HG02798 (cell line): Measurements from ENCODE around the gene ABCA1.
A peak's percentile ranks its signal among the peaks of the same experiment; 100 is the strongest.
"Not testable (repeated sequence)": the region's sequence is repeated elsewhere in the genome, so short reads cannot be mapped to it uniquely, and the experiment has no call there.

Experiments
- ATAC-seq: cut with Tn5 transposase; IDR thresholded peaks from one replicate; pipeline ENCODE4 v1.9.1; 2021; ENCODE audit warnings: mild to moderate bottlenecking; ENCODE audit not compliant: unreplicated experiment, poor library complexity

Gene ABCA1

DNA sequence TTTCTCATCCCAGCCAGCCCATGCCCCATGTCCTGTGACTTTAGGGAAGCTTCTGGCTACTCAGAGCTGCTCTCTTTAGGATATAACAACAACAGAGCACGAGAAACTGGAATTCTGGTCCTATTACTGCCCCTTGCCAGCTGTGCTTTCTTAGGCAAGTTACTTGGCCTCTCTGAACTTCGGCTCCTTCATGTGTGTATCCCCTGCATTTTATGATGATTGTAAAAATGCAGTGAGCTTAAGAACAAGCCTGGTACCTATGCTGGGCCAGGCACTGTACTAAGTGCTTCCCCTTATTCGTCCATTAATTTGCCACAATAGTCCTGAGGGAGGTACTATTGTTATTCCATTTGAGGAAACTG lies 54.5 kb downstream of the ABCA1 start:
- no peak for ATAC-seq

DNA sequence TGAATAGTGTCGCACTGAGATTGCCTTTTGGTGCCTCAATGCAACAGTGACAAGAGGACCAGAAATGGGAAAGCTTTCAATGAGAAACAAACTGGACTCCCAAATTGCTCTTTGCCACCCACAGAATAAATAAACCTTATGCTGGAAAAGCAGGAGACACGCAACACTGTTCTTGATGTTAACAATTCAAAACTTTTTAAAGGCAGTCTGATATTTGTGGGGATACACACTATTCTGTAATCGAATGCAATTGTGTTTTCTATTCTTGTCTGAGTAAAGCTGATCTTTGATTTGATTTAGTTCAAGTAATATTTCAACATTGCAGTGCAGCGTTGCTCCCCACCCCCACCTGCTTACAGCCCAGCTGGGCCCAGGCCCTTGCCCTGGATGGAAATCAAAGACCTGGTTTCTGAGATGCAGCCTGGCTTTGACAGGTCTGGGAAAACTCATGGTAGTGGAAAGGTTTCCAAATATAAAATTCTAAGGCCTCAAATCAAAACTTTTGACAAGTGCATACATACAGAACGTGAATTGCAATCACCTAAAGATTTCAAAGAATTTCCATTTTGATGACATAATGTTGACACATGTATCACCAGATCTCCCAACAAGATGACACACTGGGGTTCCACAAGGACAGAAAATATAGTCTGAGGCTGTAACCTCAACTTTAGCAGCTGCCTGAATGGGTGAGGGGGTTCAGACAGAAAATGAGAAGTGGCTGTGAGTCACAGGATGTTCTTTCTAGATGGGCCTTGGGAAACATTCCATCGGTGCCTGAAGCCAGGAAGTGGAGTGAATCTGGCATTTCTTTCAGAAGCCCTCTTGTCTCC lies 55.1 kb downstream of the ABCA1 start:
- no peak for ATAC-seq

DNA sequence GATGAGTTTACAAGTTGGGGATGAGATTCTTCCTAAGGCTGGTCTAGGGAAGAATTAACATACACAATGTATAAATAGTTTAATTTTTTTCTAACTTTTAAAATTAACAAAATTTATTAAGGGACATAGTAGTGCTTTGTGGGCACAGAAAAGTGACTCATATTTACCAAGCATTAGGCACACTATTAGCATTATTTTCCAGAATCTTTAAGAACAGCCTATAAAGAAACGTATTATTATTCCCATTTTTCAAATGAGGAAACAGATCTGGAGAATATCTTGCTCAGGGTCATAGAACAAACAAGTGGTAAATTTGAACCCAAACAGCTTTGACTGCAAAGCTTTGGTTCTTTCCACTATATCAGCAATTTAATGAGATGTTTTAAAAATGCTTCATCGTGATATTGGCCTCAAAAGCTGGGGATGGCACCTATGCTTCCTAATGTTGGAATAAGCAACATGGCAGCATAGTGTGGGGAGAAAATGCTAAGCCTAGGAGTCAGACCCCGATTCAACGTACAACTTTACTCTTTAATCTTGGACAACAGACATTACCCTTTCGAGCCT lies 55.9 kb downstream of the ABCA1 start:
- ATAC-seq: no peak

DNA sequence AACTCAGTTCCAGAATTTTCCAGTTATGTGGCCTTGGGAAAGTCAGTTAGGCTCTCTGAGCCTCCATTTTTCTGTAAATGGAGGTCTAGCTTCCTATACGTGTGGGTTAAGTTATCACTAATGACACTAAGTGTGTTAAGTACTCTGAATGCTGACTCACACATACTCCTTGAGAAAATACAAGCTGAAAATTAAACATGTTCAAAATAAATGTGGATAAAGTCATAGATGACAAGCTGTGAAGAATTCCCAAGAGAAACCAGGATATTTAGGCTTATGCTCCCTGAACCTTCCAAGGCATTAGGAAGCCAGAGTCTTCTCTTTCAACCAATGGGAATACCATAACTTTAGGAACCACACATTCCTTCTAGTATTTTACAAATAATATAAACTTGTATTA lies 58.1 kb downstream of the ABCA1 start:
- ATAC-seq: no peak

DNA sequence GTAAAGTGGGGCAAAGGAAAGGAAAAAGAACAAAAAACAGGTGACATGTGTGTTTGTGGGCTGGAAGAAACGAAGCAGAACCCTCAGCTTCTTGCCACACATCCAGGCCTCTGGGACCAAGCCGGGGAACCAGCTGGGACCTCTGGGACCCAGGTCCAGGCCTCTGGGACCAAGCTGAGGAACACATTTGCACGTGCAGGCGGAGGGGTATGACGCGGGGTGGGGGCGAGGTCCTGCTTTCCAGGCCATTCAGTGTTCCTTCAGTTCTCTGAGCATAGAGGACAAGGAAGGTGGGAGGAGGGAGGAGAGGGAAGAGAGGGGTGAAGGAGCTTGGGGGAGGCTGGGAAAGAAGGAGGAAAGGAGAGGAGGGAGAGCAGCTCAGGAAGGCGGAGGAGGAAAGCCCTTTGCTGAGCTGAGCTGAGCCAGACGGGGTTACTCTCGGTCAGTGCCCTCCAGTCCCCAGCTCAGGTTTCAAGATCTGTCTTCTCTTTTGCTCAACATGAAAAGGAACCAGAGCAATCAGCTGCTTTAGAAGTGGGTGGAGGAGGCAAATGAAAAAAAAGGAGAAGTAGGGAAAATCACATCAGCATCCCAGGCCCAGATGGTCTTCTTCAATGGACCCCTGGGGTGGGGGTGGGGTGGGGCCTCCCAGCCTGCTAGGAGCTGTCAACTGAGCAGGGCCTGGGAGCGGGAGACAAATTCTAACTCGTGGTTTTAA lies 59.1 kb downstream of the ABCA1 start:
- ATAC-seq: peak; percentile 88

DNA sequence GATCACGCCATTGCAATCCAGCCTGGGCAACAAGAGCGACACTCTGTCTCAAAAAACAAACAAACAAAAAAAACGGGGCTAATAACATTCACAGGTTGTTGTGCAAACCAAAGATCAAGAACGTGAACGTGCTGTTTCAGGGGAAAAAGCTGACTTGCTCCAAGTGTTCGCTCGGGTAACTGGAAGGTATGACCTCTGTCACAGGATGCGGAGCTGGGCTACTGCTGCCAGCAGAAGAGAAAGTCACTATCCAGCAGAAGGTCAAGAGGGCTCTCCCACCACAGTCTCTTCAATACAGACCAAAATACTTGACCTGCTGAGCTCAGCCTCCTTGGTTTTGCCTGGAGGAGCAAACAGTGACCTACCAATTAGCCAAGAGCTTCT lies 59.7 kb downstream of the ABCA1 start:
- no peak for ATAC-seq

DNA sequence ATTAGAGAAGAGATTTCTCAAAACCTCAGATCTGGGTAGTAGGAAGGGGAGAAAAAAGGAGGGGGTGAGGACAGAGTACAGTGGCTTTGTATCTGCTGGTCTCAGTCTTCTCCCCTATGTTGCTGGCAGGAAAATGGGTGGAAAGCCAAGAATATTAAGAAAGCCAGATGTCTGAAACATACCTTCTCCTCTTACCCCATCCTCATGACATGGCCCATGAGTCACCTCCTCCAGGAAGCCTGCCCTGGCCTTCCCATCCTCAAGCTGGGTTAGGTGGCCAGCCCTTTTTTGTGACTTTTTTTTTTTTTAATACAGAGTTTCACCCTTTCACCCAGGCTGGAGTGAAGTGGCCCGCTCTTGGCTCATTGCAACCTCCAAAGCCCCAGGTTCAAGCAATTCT lies 61.8 kb downstream of the ABCA1 start:
- no peak for ATAC-seq

DNA sequence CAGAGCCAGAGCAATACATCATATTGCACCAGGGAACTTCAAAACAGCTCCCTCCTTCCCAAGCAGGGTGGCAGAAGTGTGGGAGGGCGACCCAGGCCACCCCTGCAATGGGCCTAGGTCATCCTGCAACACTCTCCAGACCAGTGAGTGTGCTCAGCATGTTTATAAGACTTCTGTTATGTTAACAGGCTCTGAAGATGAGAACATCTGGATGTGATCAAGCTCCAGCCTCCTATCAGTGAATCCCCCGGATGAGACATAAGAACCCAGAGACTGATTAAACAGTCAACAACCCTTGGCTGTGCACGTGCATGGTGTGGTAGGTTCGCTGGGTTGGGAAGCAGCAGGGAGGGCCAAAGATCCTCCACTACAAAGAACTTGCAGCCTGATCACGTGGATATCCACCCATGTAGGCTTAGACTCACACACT lies 63.3 kb downstream of the ABCA1 start:
- ATAC-seq: no peak

DNA sequence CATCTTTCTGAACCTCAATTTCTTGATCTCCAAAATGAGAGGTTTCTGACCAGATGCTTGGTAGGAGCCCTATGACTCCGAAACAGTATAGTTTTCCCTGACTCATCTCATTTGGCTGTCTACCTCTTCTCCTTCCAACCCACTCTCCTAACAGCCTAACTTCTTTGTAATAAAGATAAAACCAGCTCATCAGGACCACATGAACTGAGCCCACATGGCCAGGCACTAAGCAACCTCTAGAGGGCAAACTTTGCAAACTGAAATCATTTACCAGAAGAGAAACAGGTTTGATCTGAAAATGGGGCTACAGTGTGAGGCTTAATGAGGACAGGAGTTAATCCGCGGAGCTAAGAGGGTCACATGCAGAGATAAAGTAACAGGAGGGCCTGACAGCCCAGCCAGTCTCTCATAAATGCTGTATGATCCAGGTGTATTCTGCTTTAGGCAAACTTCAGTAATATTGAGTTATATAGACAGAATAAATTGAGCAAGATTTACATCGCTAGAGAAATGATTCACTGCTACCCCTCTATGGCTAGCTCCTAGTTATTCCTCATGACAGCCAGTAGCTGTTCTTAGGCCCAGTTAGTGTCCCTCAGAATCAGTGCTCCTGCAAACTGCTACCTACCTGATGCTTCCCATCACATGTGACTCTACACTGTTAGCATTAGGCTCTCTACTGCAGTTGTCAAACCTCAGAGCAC lies 64.6 kb downstream of the ABCA1 start:
- peak; percentile 92 for ATAC-seq

DNA sequence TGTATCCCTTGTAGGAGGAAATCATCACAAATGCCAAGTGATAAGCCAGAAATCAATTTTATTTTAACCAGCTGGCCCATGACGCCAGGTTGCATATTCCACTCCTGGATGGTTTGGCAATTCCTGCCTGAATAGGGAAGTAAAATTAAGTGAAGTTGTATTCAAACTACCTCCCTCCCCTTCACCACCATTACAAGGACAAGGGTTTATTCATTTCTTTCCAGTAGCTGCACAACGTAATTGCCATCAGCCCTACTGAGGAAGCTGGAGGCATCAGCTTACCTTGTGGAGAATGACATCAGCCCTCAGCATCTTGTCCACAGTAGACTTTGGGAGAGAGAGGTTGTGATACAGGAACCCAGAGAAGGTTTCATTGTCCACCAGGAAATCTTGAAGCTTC lies 66.6 kb downstream of the ABCA1 start:
- no peak for ATAC-seq

DNA sequence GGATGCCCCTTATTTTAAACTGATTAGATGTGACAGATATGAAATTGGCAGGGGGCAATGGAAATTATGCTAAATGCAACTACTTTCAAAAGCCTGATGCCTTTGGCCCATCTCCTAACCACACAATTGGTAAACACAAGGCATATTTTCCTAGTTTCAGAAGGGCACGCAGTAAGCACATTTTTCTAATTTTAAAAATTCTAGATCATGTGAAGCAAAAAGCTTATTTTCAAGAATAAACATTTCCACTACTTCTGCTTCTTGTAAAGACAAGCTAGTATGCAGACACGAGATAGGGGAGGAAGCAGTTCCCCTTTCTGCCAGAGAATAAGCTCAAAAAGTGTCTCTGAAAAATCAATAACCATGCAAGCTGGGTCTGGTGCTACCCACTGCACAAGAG lies 67.7 kb downstream of the ABCA1 start:
- ATAC-seq: no peak

DNA sequence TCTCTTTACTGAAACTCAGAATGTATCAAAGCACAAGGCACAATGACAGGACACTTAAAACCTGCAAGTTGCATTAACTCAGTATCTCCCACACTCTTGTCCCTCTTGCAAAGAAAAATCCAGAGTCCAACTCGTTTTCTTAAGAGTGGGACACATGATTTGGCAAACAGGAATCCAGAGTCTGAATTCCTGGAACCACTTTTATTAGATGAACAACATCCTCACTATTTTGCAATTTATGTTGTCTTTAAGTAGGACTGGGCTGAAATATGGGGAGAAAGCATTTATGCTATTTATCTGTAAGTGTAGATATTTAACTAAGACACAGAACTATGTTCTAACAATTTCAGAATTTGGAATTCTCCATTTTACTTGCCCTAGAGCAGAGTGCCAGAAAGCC lies 69.1 kb downstream of the ABCA1 start:
- no peak for ATAC-seq

DNA sequence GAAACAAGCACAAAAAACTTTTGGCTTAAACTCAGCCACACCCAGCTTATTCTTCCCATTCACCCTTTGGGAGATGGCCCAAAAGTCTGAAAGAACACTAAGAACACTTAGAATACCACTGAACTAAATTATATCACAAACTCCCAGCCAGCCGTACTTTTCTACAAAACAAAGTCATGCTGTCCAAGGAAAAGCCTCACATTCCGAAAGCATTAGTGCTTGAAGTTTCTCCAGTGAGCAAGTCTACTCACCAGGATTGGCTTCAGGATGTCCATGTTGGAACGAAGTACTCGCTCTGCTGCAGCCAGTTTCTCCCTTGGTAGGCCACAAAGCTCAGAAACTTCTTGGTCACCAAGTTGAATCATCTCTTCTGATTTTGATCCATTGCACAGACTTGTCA lies 69.7 kb downstream of the ABCA1 start:
- no peak for ATAC-seq

DNA sequence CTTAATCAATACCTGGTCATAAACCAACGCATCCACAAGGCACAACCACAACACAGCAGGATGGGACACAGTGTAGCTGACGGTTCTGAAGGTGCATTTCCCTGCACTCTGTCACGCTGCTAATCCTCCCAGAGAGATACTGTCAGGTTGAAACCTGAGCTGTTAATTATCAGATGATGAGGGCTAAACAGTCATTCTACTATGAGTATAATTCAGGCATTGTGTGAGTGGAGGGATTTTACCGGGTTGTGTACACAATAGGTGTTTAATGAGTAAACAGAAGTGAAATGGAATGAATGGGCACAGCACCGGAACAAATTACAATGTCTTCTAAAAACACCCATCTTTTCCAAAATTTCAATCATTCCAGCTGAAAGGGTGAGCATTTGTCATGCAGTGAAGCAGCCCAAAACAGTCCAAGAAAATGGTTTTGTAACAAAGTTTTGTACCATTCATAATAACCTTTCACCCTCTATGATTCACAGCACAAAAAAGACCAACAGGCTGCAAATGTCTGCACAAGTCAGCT lies 71.5 kb downstream of the ABCA1 start:
- no peak for ATAC-seq

DNA sequence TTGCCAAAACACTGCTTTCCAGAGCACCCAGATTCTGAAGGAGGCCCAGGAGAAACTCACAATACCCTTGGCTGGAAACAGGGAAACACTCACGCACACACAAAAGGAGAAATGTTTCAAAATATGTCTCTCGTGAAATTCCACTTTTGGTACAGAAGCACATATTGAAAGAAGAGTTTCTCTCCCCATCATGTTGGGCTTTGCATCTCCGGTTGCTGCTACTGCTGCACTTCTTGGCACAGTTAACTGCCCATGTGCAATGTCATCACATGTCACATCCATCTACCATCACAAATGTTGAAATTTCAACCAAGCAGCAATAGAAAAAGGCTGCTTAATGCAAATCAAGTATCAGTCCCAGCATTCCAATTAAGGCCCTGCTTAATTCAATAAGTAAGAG lies 72.1 kb downstream of the ABCA1 start:
- ATAC-seq: no peak

DNA sequence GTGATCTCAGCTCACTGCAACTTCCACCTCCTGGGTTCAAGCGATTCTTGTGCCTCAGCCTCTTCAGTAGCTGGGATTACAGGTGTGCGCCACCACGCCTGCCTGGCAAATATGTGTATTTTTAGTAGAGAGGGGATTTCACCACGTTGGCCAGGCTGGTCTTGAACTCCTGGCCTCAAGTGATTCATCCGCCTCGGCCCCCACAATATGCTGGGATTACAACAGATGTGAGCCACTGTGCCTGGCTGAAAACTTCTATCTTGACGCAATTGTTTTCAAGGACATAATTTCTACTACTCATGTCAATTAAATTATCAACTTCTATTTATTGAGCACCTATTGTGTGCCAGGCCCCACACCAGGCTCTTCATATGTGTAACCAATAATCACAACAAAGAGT lies 72.7 kb downstream of the ABCA1 start:
- not testable (repeated sequence) for ATAC-seq

DNA sequence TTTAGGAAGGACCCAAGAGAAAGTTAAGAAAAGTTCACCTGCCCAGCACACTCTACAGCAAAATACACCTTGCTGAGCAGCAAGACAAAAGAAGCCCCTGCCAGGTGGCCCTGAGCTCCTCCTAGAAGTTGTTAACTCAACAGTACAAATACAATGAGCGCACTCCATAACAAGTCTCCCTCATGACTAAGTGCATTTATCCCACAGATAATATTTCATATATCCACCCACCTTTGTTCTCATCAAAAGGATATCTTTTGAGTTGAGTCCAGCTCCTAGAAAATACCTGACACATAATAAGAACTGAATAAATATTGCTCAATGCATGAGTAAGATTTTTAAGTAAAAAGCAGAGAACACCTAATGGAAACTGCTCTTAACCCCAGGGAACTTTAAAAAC lies 73.3 kb downstream of the ABCA1 start:
- ATAC-seq: no peak

DNA sequence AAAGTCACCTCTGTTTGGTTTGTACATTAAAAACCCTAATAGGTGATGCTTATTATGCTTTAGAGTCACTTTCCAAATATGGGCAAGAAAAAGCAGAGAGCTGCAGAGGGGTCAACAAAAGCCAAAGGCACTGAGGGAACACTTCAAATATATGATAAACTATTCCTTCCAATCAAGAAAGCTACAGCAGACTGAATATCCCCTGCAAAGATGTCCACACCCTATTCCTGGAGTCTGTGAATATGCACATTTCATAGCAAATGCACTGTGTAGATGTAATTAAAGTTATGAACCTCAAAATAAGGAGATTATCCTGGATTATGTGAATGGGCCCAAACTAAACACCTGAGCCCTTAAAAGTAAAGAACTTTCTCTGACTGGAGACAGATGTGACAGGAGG lies 74.3 kb downstream of the ABCA1 start:
- no peak for ATAC-seq

DNA sequence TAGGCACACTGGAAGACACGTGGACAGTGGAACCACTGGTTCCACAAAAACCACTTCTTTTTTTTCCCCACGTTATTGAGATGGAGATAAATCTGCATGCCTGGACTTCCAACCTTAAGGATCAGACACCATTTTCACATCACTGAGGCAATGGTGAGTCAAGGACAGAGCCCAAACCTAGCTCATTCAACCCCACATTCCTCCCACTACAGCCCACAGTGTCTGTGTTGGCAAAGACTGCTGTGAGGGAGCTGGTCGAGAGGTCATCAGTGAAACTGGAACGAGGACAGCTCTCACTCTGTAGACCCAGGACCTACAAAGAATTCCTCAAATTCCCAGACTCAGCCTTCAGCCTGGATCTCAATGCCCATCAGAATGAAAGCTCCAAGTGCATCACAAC lies 74.8 kb downstream of the ABCA1 start:
- no peak for ATAC-seq

DNA sequence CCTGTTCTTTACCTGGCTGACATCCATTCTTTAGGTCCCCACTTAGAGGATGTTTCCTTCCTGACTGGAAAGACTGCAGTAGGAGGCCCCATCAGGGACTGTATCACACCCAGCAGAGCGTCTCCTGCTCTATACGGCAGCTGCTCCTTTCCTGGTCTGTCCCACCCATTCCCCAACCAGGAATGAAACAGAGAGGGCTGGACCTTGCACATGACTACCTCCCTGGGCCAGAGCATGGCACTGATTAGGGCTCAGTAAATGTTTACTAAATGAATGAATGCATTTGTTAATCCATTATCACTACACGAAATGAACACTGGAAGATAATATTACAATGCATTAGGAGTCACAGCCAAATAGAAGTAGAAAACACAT lies 76.4 kb downstream of the ABCA1 start:
- ATAC-seq: no peak
